Left ventricle myocardium superior (tissue), 1 donor: Measurements from ENCODE around the gene KCNJ9. TPM values are rescaled to one million over a fixed set of nuclear protein-coding genes. Genes with fewer than 3 reads are reported as not detected.
"Not testable (repeated sequence)": the region's sequence is repeated elsewhere in the genome, so short reads cannot be mapped to it uniquely, and the experiment has no call there.

Experiments used
- ATAC-seq: fragments of 200-7000 bp; cut with Tn5 transposase; one replicate; pipeline ENCODE4 v1.9.1; 2020; ENCODE audit warnings: mild to moderate bottlenecking, moderate library complexity
- DNase-seq: peaks from one replicate; pipeline ENCODE4 v3.0.0-alpha.2; 2020
- intact Hi-C: fragments of 100-400 bp; cut with micrococcal nuclease; formaldehyde crosslinking; loops from one replicate; pipeline ENCODE4 v1.11.0; 2022
- long read RNA-seq: library from polyadenylated mRNA; unstranded; transcript quantifications from one replicate; pipeline ENCODE4 v2.0.0, GENCODE V29; 2021
- total RNA-seq: library from RNA; stranded (reverse); fragmentation: NEBNext Ultra II Directional; extraction: Animal tissue kit (Norgen Biotek cat#: 25700); gene quantifications from one replicate; pipeline ENCODE4 v1.2.1, GENCODE V29; 2021
- donor health status: DM: no; HTN: yes; CAD: no; lungs with severe emphysema.

Gene KCNJ9
- not detected for total RNA-seq
- long read RNA-seq, partial matches to known transcripts: 0 of 1 reads
- long read RNA-seq, other reads (novel, unspliced or antisense): 1 of 1 reads

GRCh38 chr1:160081261-160081936, at the start of gene KCNJ9:
TSS of gene KCNJ9 (plus strand) at chr1:160081538. CDS start at chr1:160084031, 2,493 bp downstream.
- no peak for ATAC-seq
- intact Hi-C loops: no loop called here
- no peak for DNase-seq

- DNase-seq (no peak), ATAC-seq (peak; percentile 57)
- intact Hi-C loops: no loop called here
These were observed 49.0 kb upstream of the KCNJ9 start for GRCh38 chr1:160032165-160032820.

- no peak for ATAC-seq
- DNase-seq: no peak
- intact Hi-C loops: no loop called here
These were observed 40.9 kb upstream of the KCNJ9 start for GRCh38 chr1:160040476-160040875.

GRCh38 chr1:160043543-160043942, 37.8 kb upstream of the KCNJ9 start:
- DNase-seq (no peak), ATAC-seq (no peak)
- intact Hi-C loops: no loop called here

- DNase-seq: no peak
- no peak for ATAC-seq
- intact Hi-C loops: no loop called here
These were observed 35.7 kb upstream of the KCNJ9 start for GRCh38 chr1:160045653-160046052.

DNA sequence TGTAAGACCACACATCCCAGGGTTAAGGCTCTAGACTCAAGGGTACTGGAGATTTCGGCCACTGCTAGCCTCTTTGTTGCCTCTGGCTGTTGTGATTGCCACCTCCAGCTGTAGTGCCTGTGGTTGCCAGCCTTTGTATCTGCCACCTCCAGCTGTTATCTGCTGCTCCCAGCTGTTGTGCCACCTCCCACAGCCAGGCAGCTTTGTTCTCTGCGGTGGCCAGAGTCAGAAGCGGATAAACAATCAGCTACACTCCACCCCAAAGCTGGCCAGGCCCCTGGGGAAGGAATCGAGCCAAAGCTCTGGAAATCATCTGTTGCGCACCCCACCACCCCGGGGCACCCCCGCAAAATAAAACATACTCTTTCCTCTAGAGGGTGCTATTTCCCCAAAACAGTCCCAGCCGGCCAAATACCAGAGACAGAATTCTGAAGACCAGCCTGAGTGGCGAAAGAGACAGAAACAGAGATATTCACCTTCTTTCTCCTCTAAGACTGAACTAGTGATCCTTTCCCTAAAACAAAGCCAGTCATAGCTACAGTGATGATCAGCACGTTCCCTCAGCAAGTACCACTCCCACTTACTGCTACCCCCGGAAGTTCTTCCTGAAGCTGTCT, 34.7 kb upstream of the KCNJ9 start:
- ATAC-seq: peak; percentile 88
- intact Hi-C loops: no loop called here
- peak; percentile 58 for DNase-seq

GRCh38 chr1:160047111-160047991, 34.0 kb upstream of the KCNJ9 start:
- intact Hi-C loops: no loop called here
- DNase-seq: no peak
- no peak for ATAC-seq

DNA sequence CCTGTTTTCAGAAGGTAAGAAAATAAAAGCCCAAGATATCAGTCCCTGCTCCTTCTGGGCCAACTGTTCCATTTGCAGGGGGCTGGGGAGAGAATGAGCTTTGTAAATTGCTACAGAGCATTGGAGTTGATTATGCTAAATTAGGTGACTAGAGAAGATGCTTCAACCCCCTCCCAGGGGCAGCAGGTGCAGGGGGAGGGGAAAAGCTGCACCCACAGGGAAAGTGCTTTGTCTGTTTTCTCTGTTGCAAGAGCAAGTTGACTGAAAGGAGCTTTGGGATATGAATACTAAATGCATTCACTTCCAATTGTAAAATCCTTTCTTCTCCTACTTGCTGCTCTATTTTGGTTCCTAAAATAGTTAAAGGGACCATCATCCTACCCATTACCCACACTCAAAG, 33.0 kb upstream of the KCNJ9 start:
- intact Hi-C loops: no loop called here
- ATAC-seq (no peak), DNase-seq (no peak)

- no peak for ATAC-seq
- intact Hi-C loops: no loop called here
These were observed 32.2 kb upstream of the KCNJ9 start for GRCh38 chr1:160049101-160049500.

GRCh38 chr1:160050182-160050581, 31.2 kb upstream of the KCNJ9 start:
- ATAC-seq, DNase-seq, intact Hi-C loops: not testable (repeated sequence)

More at GRCh38 chr1:160049101-160049500, 32.2 kb upstream of the KCNJ9 start:
- no peak for DNase-seq

DNA sequence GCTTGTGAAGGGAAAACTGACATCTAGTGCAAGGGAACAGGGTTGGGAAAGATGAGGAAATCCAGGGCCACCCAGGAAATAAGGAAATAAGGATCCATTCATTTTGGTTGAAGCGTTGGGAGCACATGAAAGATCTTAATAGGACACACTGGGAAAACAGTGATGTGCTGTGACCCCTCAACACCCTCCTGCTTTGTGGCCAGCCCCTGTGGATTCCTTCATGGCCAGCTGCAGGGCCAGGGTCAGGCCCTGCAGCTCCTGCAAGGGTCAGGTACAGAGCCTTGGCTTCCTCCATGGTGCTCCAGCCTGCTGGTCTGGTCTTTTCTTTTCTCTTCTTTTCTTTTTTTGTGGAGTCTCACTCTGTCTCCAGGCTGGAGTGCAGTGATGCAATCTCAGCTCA, 30.7 kb upstream of the KCNJ9 start:
- intact Hi-C loops: no loop called here
- no peak for ATAC-seq
- DNase-seq: no peak

DNA sequence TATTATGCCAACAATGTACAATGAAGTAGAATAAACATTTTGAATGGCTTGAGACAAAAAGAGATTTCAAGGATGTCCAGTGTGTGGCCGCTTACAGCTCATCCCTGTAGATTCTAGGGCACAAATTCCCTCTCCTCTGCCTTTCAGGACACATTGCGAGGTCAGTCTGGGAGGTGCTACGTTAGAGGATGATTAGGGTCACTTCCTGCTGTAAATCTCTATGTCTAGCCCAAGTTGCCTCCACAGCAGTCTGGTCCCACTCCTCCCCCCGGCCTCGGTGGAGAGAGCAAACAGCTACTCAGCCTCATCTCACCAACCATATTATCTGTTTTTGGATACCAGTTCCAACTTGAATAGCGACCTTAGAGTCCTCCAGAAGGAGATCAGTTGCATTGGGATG, 28.4 kb upstream of the KCNJ9 start:
- DNase-seq: no peak
- no peak for ATAC-seq
- intact Hi-C loops: no loop called here

GRCh38 chr1:160053548-160054365, 27.6 kb upstream of the KCNJ9 start:
- intact Hi-C loops: no loop called here
- DNase-seq (no peak), ATAC-seq (no peak)

- ATAC-seq: no peak
- DNase-seq: no peak
- intact Hi-C loops: no loop called here
These were observed 24.6 kb upstream of the KCNJ9 start for GRCh38 chr1:160056648-160057169.

DNA sequence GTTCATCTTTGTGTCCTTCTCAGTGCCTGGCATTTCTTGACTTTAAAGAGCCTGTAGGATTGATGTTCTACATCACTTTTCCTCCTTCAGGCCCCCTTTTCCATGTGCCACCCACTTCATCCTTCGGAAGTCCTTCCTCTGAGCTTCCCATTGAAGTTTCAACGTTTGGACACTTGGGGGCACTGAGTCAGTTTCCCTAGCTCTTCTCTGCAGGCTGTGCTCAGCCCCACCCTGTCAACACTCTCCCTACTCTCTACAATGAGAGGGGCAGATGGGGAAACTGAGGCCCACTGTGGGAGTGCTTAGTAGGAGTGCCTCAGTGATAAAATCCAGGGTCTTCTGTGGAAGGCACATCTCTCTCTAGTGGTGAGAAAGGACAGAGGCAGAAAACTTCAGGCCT, 23.3 kb upstream of the KCNJ9 start:
- peak; percentile 45 for ATAC-seq
- intact Hi-C loops: no loop called here

GRCh38 chr1:160061369-160062229, 19.7 kb upstream of the KCNJ9 start:
- intact Hi-C loops: no loop called here
- peak; percentile 22 for ATAC-seq
- no peak for DNase-seq

More for the DNA sequence above, 23.3 kb upstream of the KCNJ9 start:
- no peak for DNase-seq

DNA sequence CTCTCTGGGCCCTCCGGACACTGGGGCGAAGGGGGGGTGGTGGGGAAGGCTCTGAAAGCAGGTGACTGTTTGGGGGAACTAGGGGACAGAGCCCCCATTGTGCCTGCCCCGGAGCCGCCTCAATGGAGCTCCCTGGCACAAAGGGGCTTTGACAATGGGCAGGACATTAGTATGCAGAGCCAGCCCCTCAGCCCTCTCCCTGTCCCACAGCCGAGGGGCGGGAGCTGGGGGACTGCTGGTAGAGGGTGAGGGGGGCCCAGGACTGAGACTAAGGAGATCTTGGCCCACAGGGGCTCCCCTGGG, 19.2 kb upstream of the KCNJ9 start:
- ATAC-seq (peak; percentile 27), DNase-seq (no peak)
- intact Hi-C loops: no loop called here

DNA sequence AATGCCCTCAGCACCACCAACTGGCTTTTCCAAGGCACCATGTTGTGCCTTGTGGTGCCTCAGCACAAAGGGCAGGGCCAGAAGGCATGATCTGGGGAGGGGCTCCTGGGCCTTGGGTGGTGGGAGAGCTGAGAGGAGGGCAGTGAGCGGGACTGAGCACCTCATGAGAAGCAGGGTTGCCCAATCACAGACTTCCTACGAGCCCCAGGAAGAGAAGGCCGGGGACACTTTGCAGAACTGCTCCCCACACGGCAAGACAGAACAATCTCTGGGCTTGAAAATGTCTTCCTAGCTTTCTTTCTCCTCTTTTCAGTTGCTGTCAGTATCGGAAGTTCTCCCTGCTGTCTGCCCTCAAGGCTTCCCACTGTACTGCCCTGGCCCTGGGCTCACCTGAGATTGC, 18.2 kb upstream of the KCNJ9 start:
- intact Hi-C loops: no loop called here
- DNase-seq: no peak
- no peak for ATAC-seq
